ENCODE data around the gene GP5.

GP5 gene

GRCh38 chr3:194346035-194346434 lies 53.0 kb downstream of the GP5 start:
- no peaks in the 10 kb centered on the region for H3K9me3 ChIP-seq (ENCODE audit: insufficient read depth, low read depth, low read length)
- no peak overlapping the region for H3K27ac ChIP-seq (ENCODE audit: low read length)
- H3K36me3 ChIP-seq (ENCODE audit: insufficient read depth, low read depth, low read length), result no peaks in the 10 kb centered on the region
- no peak overlapping the region for H3K4me3 ChIP-seq (ENCODE audit: low read length)
- peaks cover 29% of the 10 kb centered on the region for H3K27me3 ChIP-seq (ENCODE audit: insufficient read depth, low read length)
- H3K4me1 ChIP-seq (ENCODE audit: insufficient read depth, low read length), result peaks cover under 1% of the 10 kb centered on the region; the same call in 1 of the 2 replicates
- H3K9ac ChIP-seq (ENCODE audit: low read depth, low read length), result no peak overlapping the region

Measured in iPS-20b (cell line).